Naive thymus-derived CD4-positive, alpha-beta T cell (primary cell): ENCODE results near the gene LOXHD1. TPM values are rescaled to one million over a fixed set of nuclear protein-coding genes. Genes with fewer than 3 reads are reported as not detected.

ENCODE experiments used
- ATAC-seq: fragments of 150-1000 bp; cut with Tn5 transposase; 2 replicates; pipeline ENCODE4 v1.10.0; 2021; ENCODE audit warnings: mild to moderate bottlenecking, moderate library complexity
- CTCF ChIA-PET: fragments of 350-600 bp; sonication (Branson Sonifier 250); formaldehyde crosslinking; loops from one replicate; lab custom pipeline; 2021; ENCODE audit warnings: antibody characterized with exemption; lab: Charles Lee
- POLR2A ChIA-PET: fragments of 350-600 bp; sonication (Branson Sonifier 250); formaldehyde crosslinking; loops from one replicate; lab custom pipeline; 2021; ENCODE audit warnings: antibody characterized with exemption, inconsistent platforms; lab: Charles Lee
- DNase-seq, 9 donors: peaks; one replicate each; pipeline versions ENCODE4 v3.0.0 to v3.0.0-alpha.2; 2020 to 2022; ENCODE audit warnings: mixed read lengths in 1 of 9
- H3K27ac ChIP-seq: one replicate; pipeline ENCODE4 v1.7.0; 2013; ENCODE audit warnings: mild to moderate bottlenecking, low read depth, low read length, moderate library complexity
- H3K27me3 ChIP-seq, 2 donors: one replicate each; pipeline ENCODE4 v1.7.0; 2013; ENCODE audit warnings: low read length in 2 of 2, mild to moderate bottlenecking in 2 of 2, moderate library complexity in 2 of 2; ENCODE audit not compliant: control insufficient read depth in 2 of 2, insufficient read depth in 2 of 2
- H3K36me3 ChIP-seq, 3 experiments: 1 replicate in 2 of 3; 2 replicates in 1 of 3; pipeline ENCODE4 v1.7.0; 2013; ENCODE audit warnings: low read length in 3 of 3, mild to moderate bottlenecking in 3 of 3, moderate library complexity in 1 of 3; ENCODE audit not compliant: insufficient read depth in 3 of 3, control insufficient read depth in 2 of 3
- H3K4me1 ChIP-seq, 2 donors: one replicate each; pipeline ENCODE4 v1.7.0; 2013; ENCODE audit warnings: low read length in 2 of 2, mild to moderate bottlenecking in 2 of 2, moderate library complexity in 1 of 2; ENCODE audit not compliant: control insufficient read depth in 2 of 2, insufficient read depth in 2 of 2
- H3K4me3 ChIP-seq: 2 replicates; pipeline ENCODE4 v1.7.0; 2013; ENCODE audit warnings: mild to moderate bottlenecking, low read length
- H3K9me3 ChIP-seq, 3 experiments: 1 replicate in 2 of 3; 2 replicates in 1 of 3; pipeline ENCODE4 v1.7.0; 2013; ENCODE audit warnings: low read length in 3 of 3; ENCODE audit not compliant: control insufficient read depth in 2 of 3
- H3K27ac Mint-ChIP-seq, 9 donors: one replicate each; pipeline ENCODE4 v1.8.0; 2020 to 2022; ENCODE audit warnings: mixed read lengths in 9 of 9, mild to moderate bottlenecking in 8 of 9, moderate library complexity in 5 of 9, inconsistent platforms in 2 of 9
- H3K27me3 Mint-ChIP-seq, 5 donors: one replicate each; pipeline ENCODE4 v1.8.0; 2021 to 2022; ENCODE audit warnings: mixed read lengths in 5 of 5, mild to moderate bottlenecking in 1 of 5
- H3K36me3 Mint-ChIP-seq, 5 donors: one replicate each; pipeline ENCODE4 v1.8.0; 2020 to 2022; ENCODE audit warnings: mixed read lengths in 5 of 5, mild to moderate bottlenecking in 3 of 5, inconsistent platforms in 1 of 5
- H3K4me1 Mint-ChIP-seq, 7 donors: one replicate each; pipeline ENCODE4 v1.8.0; 2020 to 2022; ENCODE audit warnings: mixed read lengths in 7 of 7, mild to moderate bottlenecking in 3 of 7, inconsistent platforms in 1 of 7
- H3K4me3 Mint-ChIP-seq, 10 donors: one replicate each; pipeline ENCODE4 v1.8.0; 2020 to 2022; ENCODE audit warnings: mild to moderate bottlenecking in 10 of 10, mixed read lengths in 10 of 10, moderate library complexity in 6 of 10, inconsistent platforms in 2 of 10
- H3K9me3 Mint-ChIP-seq, 11 donors: one replicate each; pipeline ENCODE4 v1.8.0; 2020 to 2022; ENCODE audit warnings: mixed read lengths in 11 of 11, mild to moderate bottlenecking in 4 of 11, inconsistent platforms in 1 of 11, moderate library complexity in 1 of 11
- intact Hi-C, 2 donors: fragments of 100-400 bp; cut with micrococcal nuclease; formaldehyde crosslinking; loops; one replicate each; pipeline ENCODE4 v1.15.1; 2023
- polyA plus RNA-seq, 2 donors: library from polyadenylated mRNA; unstranded; fragments of 300-500 nt; fragmentation: Illumina TruSeq; gene quantifications; one replicate each; pipeline ENCODE4 v1.2.3, GENCODE V29; 2021
- total RNA-seq, 6 experiments: library from RNA in 5 of 6; stranded (reverse) in 5 of 6; gene quantifications; 1 replicate in 5 of 6; 2 replicates in 1 of 6; pipeline ENCODE4 v1.2.3 and lab custom pipeline; 2021 to 2026

Gene LOXHD1
- total and polyA plus RNA-seq, 7 experiments from 2014 or later: 0.08 to 1.2 (median 0.23) TPM; not detected in 3

GRCh38 chr18:46676182-46676835, 19.3 kb upstream of the LOXHD1 start:
- DNase-seq (no peak), ATAC-seq (no peak)
- H3K9me3 ChIP-seq: no peaks in the 10 kb centered on the region
- H3K36me3 Mint-ChIP-seq: peaks cover 0 to 3% (median 0%) of the 10 kb centered on the region in 5 donors
- no peaks in the 10 kb centered on the region for H3K27me3 ChIP-seq
- peaks cover 0 to 26% (median 4%) of the 10 kb centered on the region in 5 donors for H3K27me3 Mint-ChIP-seq
- no peak overlapping the region for H3K4me3 Mint-ChIP-seq
- no peak overlapping the region for H3K27ac Mint-ChIP-seq
- peaks cover 0 to 8% (median 0%) of the 10 kb centered on the region in 11 donors for H3K9me3 Mint-ChIP-seq
- H3K4me1 Mint-ChIP-seq: peaks cover 10 to 22% (median 18%) of the 10 kb centered on the region in 7 donors
- H3K4me3 ChIP-seq: no peak overlapping the region
- H3K27ac ChIP-seq: no peak overlapping the region
- CTCF ChIA-PET: no interaction called here
- intact Hi-C loops: loop anchor here in 1 of 2 donors (10.0 kb wide), 1 partner anchor 238 kb away; the partner anchor contains the start of genes KATNAL2 and PIAS2
- peaks cover 0 to 13% of the 10 kb centered on the region in 2 donors for H3K4me1 ChIP-seq
- H3K36me3 ChIP-seq: no peaks in the 10 kb centered on the region
- POLR2A ChIA-PET: no interaction called here

- no peaks in the 10 kb centered on the region for H3K36me3 ChIP-seq
- no peak overlapping the region for H3K27ac ChIP-seq
- H3K36me3 Mint-ChIP-seq: peaks cover 0 to 3% (median 0%) of the 10 kb centered on the region in 5 donors
- H3K9me3 ChIP-seq: no peaks in the 10 kb centered on the region
- peaks cover 0 to 13% of the 10 kb centered on the region in 2 donors for H3K4me1 ChIP-seq
- ATAC-seq (no peak), DNase-seq (no peak)
- H3K4me3 Mint-ChIP-seq: no peak overlapping the region
- peaks cover 0 to 28% (median 4%) of the 10 kb centered on the region in 5 donors for H3K27me3 Mint-ChIP-seq
- no peak overlapping the region for H3K4me3 ChIP-seq
- ChIA-PET CTCF (no interaction called here), POLR2A (no interaction called here)
- H3K27ac Mint-ChIP-seq: peak overlapping the region in 1 of 9 donors; percentile 3
- no peaks in the 10 kb centered on the region for H3K27me3 ChIP-seq
- peaks cover 10 to 24% (median 20%) of the 10 kb centered on the region in 7 donors for H3K4me1 Mint-ChIP-seq
- intact Hi-C loops: loop anchor here in 1 of 2 donors (10.0 kb wide), 1 partner anchor 240 kb away; the partner anchor contains the start of genes KATNAL2 and PIAS2
- peaks cover 0 to 8% (median 0%) of the 10 kb centered on the region in 11 donors for H3K9me3 Mint-ChIP-seq
These were observed 18.1 kb upstream of the LOXHD1 start for GRCh38 chr18:46675112-46675511.

- POLR2A ChIA-PET: interaction anchor here (0.6 to 0.7 kb wide), 2 partner anchors 157 to 721 kb away, joined by 3 to 4 read pairs; no protein-coding TSS in a partner anchor
- peaks cover 0 to 8% (median 0%) of the 10 kb centered on the region in 11 donors for H3K9me3 Mint-ChIP-seq
- CTCF ChIA-PET: interaction anchor here (0.6 kb wide), 1 partner anchor 523 kb away, joined by 3 read pairs; no protein-coding TSS in a partner anchor
- H3K4me3 ChIP-seq: no peak overlapping the region
- H3K27ac Mint-ChIP-seq: peak overlapping the region in 8 of 9 donors; percentile 30 to 82 (median 72)
- peak in 7 of 9 donors; percentile 36 to 77 (median 66) for DNase-seq
- H3K4me1 ChIP-seq: peaks cover 0 to 13% of the 10 kb centered on the region in 2 donors
- H3K4me1 Mint-ChIP-seq: peaks cover 10 to 24% (median 20%) of the 10 kb centered on the region in 7 donors
- peak overlapping the region in 6 of 10 donors; percentile 12 to 39 (median 24) for H3K4me3 Mint-ChIP-seq
- no peaks in the 10 kb centered on the region for H3K9me3 ChIP-seq
- H3K27me3 Mint-ChIP-seq: peaks cover 0 to 30% (median 4%) of the 10 kb centered on the region in 5 donors
- H3K36me3 Mint-ChIP-seq: peaks cover 0 to 3% (median 0%) of the 10 kb centered on the region in 5 donors
- peak; percentile 79 for ATAC-seq
- H3K27ac ChIP-seq: peak overlapping the region; percentile 25
- no peaks in the 10 kb centered on the region for H3K27me3 ChIP-seq
- intact Hi-C loops: loop anchor here in 1 of 2 donors (10.0 kb wide), 1 partner anchor 242 kb away; the partner anchor contains the start of genes KATNAL2 and PIAS2
- no peaks in the 10 kb centered on the region for H3K36me3 ChIP-seq
These were observed 15.3 kb upstream of the LOXHD1 start for GRCh38 chr18:46672062-46672970.

- Mint-ChIP-seq H3K27me3 (peaks cover 0 to 16% (median 0%) of the 10 kb centered on the region in 5 donors), H3K9me3 (no peaks in the 10 kb centered on the region), H3K4me3 (no peak overlapping the region), H3K36me3 (peaks cover 0 to 1% (median 0%) of the 10 kb centered on the region in 5 donors), H3K4me1 (peaks cover 10 to 24% (median 20%) of the 10 kb centered on the region in 7 donors), H3K27ac (no peak overlapping the region)
- H3K4me3 ChIP-seq: no peak overlapping the region
- H3K4me1 ChIP-seq: peaks cover 0 to 13% of the 10 kb centered on the region in 2 donors
- ATAC-seq (no peak), DNase-seq (no peak)
- no peaks in the 10 kb centered on the region for H3K27me3 ChIP-seq
- no peaks in the 10 kb centered on the region for H3K36me3 ChIP-seq
- H3K9me3 ChIP-seq: no peaks in the 10 kb centered on the region
- POLR2A ChIA-PET: no interaction called here
- CTCF ChIA-PET: no interaction called here
- intact Hi-C loops: no loop called here
- H3K27ac ChIP-seq: no peak overlapping the region
These were observed 11.7 kb upstream of the LOXHD1 start for GRCh38 chr18:46668694-46669093.

- ATAC-seq (no peak), DNase-seq (no peak)
- no peaks in the 10 kb centered on the region for H3K9me3 Mint-ChIP-seq
- CTCF ChIA-PET: no interaction called here
- POLR2A ChIA-PET: no interaction called here
- H3K4me3 Mint-ChIP-seq: no peak overlapping the region
- H3K27me3 ChIP-seq: no peaks in the 10 kb centered on the region
- H3K9me3 ChIP-seq: no peaks in the 10 kb centered on the region
- peaks cover 10 to 20% (median 20%) of the 10 kb centered on the region in 7 donors for H3K4me1 Mint-ChIP-seq
- H3K27ac Mint-ChIP-seq: no peak overlapping the region
- intact Hi-C loops: no loop called here
- peaks cover 0 to 3% (median 0%) of the 10 kb centered on the region in 5 donors for H3K36me3 Mint-ChIP-seq
- no peaks in the 10 kb centered on the region for H3K36me3 ChIP-seq
- peaks cover 0 to 14% (median 0%) of the 10 kb centered on the region in 5 donors for H3K27me3 Mint-ChIP-seq
- H3K27ac ChIP-seq: no peak overlapping the region
- peaks cover 0 to 13% of the 10 kb centered on the region in 2 donors for H3K4me1 ChIP-seq
- H3K4me3 ChIP-seq: no peak overlapping the region
These were observed 11.1 kb upstream of the LOXHD1 start for GRCh38 chr18:46668135-46668534.

GRCh38 chr18:46663539-46663938, 6.5 kb upstream of the LOXHD1 start:
- Mint-ChIP-seq H3K36me3 (peaks cover 0 to 3% (median 0%) of the 10 kb centered on the region in 5 donors), H3K4me3 (no peak overlapping the region), H3K27me3 (peaks cover 0 to 10% (median 0%) of the 10 kb centered on the region in 5 donors), H3K9me3 (no peaks in the 10 kb centered on the region), H3K27ac (no peak overlapping the region), H3K4me1 (no peaks in the 10 kb centered on the region)
- intact Hi-C loops: no loop called here
- no peak for DNase-seq
- Histone ChIP-seq H3K27me3 (no peaks in the 10 kb centered on the region), H3K36me3 (no peaks in the 10 kb centered on the region), H3K9me3 (no peaks in the 10 kb centered on the region), H3K4me3 (no peak overlapping the region), H3K4me1 (no peaks in the 10 kb centered on the region), H3K27ac (no peak overlapping the region)
- CTCF ChIA-PET: interaction anchor here (1.2 kb wide), 1 partner anchor 514 kb away, joined by 3 read pairs; no protein-coding TSS in a partner anchor
- POLR2A ChIA-PET: no interaction called here
- no peak for ATAC-seq
